ENCODE data around the gene FASTKD2. TPM values are rescaled to one million over a fixed set of nuclear protein-coding genes. Genes with fewer than 3 reads are reported as not detected.
A peak's percentile ranks its signal among the peaks of the same experiment; 100 is the strongest.

FASTKD2 gene
- total and polyA plus RNA-seq, 5 donors from 2014 or later: 17.5 to 23.9 (median 21.8) TPM

- Mint-ChIP-seq H3K4me3 (no peak overlapping the region), H3K36me3 (peaks cover 56% of the 10 kb centered on the region), H3K27ac (peak overlapping the region in 1 of 3 donors; percentile 67), H3K4me1 (peaks cover 41 to 65% (median 49%) of the 10 kb centered on the region in 4 donors), H3K9me3 (peaks cover 0 to 11% (median 2%) of the 10 kb centered on the region in 7 donors), H3K27me3 (no peaks in the 10 kb centered on the region)
- H3K36me3 ChIP-seq (ENCODE audit: control insufficient read depth, insufficient read depth, low read length): peaks cover 86% of the 10 kb centered on the region
- peaks cover 0 to 3% of the 10 kb centered on the region in 2 experiments for H3K9me3 ChIP-seq (ENCODE audit: control insufficient read depth in 2 of 2, low read length in 2 of 2)
- ATAC-seq (ENCODE audit: low read depth in 2 of 2): no peak
- no peaks in the 10 kb centered on the region for H3K4me1 ChIP-seq (ENCODE audit: control insufficient read depth, insufficient read depth, low read length, poor library complexity, severe bottlenecking)
- H3K27me3 ChIP-seq (ENCODE audit: control insufficient read depth, insufficient read depth, low read length): no peaks in the 10 kb centered on the region
- no peak overlapping the region for H3K4me3 ChIP-seq (ENCODE audit: low read depth, low read length)
- H3K27ac ChIP-seq (ENCODE audit: insufficient read depth, low read length, poor library complexity, severe bottlenecking): no peak overlapping the region
- DNase-seq: no peak
These were observed 9.5 kb downstream of the FASTKD2 start for GRCh38 chr2:206774871-206775270.

DNA sequence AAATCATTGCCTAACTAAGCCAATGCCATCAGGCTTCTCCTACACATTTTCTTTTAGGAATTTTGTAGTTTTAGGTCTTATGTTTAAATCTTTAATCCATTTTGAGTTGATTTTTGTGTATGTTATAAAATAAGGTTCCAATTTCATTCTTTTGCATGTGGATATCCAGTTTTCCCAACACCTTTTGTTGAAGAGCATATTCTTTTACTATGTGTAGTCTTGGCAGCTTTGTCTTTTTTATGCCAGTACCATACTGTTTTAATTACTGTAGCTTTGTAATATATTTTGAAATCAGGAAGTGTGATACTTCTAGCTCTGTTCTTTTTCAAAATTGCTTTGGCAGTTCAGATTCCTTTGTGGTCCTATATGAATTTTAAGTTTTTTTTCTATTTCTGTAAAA lies 11.0 kb downstream of the FASTKD2 start:
- peaks cover 0 to 16% (median 4%) of the 10 kb centered on the region in 7 donors for H3K9me3 Mint-ChIP-seq
- Histone ChIP-seq H3K36me3 (ENCODE audit: control insufficient read depth, insufficient read depth, low read length) (peaks cover 89% of the 10 kb centered on the region), H3K9me3 (ENCODE audit: control insufficient read depth in 2 of 2, low read length in 2 of 2) (peaks cover 5 to 10% of the 10 kb centered on the region in 2 experiments), H3K27ac (ENCODE audit: insufficient read depth, low read length, poor library complexity, severe bottlenecking) (no peak overlapping the region), H3K4me3 (ENCODE audit: low read depth, low read length) (no peak overlapping the region), H3K4me1 (ENCODE audit: control insufficient read depth, insufficient read depth, low read length, poor library complexity, severe bottlenecking) (no peaks in the 10 kb centered on the region), H3K27me3 (ENCODE audit: control insufficient read depth, insufficient read depth, low read length) (no peaks in the 10 kb centered on the region)
- ATAC-seq (ENCODE audit: low read depth in 2 of 2) (no peak), DNase-seq (no peak)
- no peak overlapping the region for H3K27ac Mint-ChIP-seq
- peaks cover 61% of the 10 kb centered on the region for H3K36me3 Mint-ChIP-seq
- H3K4me1 Mint-ChIP-seq: peaks cover 36 to 63% (median 48%) of the 10 kb centered on the region in 4 donors
- H3K4me3 Mint-ChIP-seq: no peak overlapping the region
- no peaks in the 10 kb centered on the region for H3K27me3 Mint-ChIP-seq

DNA sequence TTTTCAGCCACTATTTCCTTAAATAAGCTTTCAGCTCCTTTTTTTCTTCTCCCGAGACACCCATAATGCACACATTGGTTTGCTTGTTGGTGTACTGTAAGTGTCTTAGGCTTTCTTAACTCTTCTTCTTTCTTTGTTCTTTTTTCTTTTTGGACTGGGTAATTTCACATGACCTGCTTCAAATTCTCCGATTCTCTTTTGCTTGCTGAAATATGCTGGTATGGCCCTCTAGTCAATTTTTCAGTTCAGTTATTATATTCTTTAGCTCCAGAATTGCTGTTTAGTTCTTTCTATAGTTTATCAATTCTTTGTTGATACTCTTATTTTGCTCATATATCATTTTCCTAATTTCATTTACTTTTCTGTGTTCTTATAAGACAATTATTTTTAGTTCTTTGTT lies 15.3 kb downstream of the FASTKD2 start:
- Histone ChIP-seq H3K4me1 (ENCODE audit: control insufficient read depth, insufficient read depth, low read length, poor library complexity, severe bottlenecking) (no peaks in the 10 kb centered on the region), H3K27ac (ENCODE audit: insufficient read depth, low read length, poor library complexity, severe bottlenecking) (no peak overlapping the region), H3K4me3 (ENCODE audit: low read depth, low read length) (no peak overlapping the region), H3K27me3 (ENCODE audit: control insufficient read depth, insufficient read depth, low read length) (no peaks in the 10 kb centered on the region), H3K36me3 (ENCODE audit: control insufficient read depth, insufficient read depth, low read length) (peaks cover 78% of the 10 kb centered on the region), H3K9me3 (ENCODE audit: control insufficient read depth in 2 of 2, low read length in 2 of 2) (peaks cover 5 to 10% of the 10 kb centered on the region in 2 experiments)
- Mint-ChIP-seq H3K9me3 (peaks cover 0 to 16% (median 4%) of the 10 kb centered on the region in 7 donors), H3K4me3 (no peak overlapping the region), H3K4me1 (peaks cover 23 to 57% (median 38%) of the 10 kb centered on the region in 4 donors), H3K27me3 (no peaks in the 10 kb centered on the region), H3K36me3 (peaks cover 79% of the 10 kb centered on the region), H3K27ac (no peak overlapping the region)
- ATAC-seq (ENCODE audit: low read depth in 2 of 2) (no peak), DNase-seq (no peak)

- H3K27ac Mint-ChIP-seq: peak overlapping the region in 1 of 3 donors; percentile 63
- peaks cover 82% of the 10 kb centered on the region for H3K36me3 ChIP-seq (ENCODE audit: control insufficient read depth, insufficient read depth, low read length)
- no peak overlapping the region for H3K4me3 ChIP-seq (ENCODE audit: low read depth, low read length)
- DNase-seq (no peak), ATAC-seq (ENCODE audit: low read depth in 2 of 2) (no peak)
- H3K4me1 Mint-ChIP-seq: peaks cover 12 to 36% (median 20%) of the 10 kb centered on the region in 4 donors
- H3K27me3 ChIP-seq (ENCODE audit: control insufficient read depth, insufficient read depth, low read length): no peaks in the 10 kb centered on the region
- H3K27me3 Mint-ChIP-seq: no peaks in the 10 kb centered on the region
- H3K9me3 Mint-ChIP-seq: peaks cover 0 to 11% (median 4%) of the 10 kb centered on the region in 7 donors
- peaks cover 5 to 7% of the 10 kb centered on the region in 2 experiments for H3K9me3 ChIP-seq (ENCODE audit: control insufficient read depth in 2 of 2, low read length in 2 of 2)
- no peak overlapping the region for H3K4me3 Mint-ChIP-seq
- no peaks in the 10 kb centered on the region for H3K4me1 ChIP-seq (ENCODE audit: control insufficient read depth, insufficient read depth, low read length, poor library complexity, severe bottlenecking)
- H3K27ac ChIP-seq (ENCODE audit: insufficient read depth, low read length, poor library complexity, severe bottlenecking): no peak overlapping the region
- H3K36me3 Mint-ChIP-seq: peaks cover 64% of the 10 kb centered on the region
These were observed 18.3 kb downstream of the FASTKD2 start for GRCh38 chr2:206783718-206784117.

DNA sequence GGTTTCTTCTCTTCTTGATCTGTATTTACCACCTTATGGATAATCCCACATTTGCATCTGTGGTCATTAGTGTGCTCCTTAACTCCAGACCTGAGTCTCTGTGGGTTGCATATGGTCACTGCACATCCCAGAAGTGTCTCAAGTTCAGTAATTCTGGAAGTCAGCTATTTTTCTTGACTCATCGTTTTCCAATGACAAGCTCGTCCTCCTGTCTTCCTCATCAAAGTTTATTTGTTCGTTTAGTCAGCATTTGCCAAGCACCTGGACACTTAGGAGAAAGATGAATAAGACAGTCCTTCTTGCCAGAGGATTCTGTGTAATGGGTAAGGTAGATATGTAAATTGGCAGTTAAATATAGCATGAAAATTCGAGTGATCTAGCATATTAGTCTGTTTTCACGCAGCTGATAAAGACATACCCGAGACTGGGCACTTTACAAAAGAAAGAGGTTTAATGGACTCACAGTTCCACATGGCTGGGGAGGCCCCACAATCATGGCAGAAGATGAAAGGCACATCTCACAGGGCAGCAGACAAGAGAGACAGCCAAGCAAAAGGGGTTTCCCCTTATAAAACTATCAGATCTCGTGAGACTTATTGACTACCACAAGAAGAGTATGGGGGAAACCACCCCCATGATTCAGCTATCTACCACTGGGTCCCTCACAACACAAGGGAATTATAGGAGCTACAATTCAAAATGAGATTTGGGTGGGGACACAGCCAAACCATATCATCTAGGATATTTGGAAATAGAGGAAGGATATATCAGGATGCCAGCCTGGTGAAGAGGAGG lies 19.4 kb downstream of the FASTKD2 start:
- H3K27ac Mint-ChIP-seq: peak overlapping the region in 1 of 3 donors; percentile 66
- no peak for ATAC-seq (ENCODE audit: low read depth in 2 of 2)

GRCh38 chr2:206790311-206790935 lies 25.0 kb downstream of the FASTKD2 start:
- H3K27ac Mint-ChIP-seq: no peak overlapping the region
- no peaks in the 10 kb centered on the region for H3K9me3 ChIP-seq (ENCODE audit: control insufficient read depth in 2 of 2, low read length in 2 of 2)
- DNase-seq: no peak
- peaks cover 51% of the 10 kb centered on the region for H3K36me3 Mint-ChIP-seq
- no peak overlapping the region for H3K4me3 ChIP-seq (ENCODE audit: low read depth, low read length)
- no peaks in the 10 kb centered on the region for H3K4me1 ChIP-seq (ENCODE audit: control insufficient read depth, insufficient read depth, low read length, poor library complexity, severe bottlenecking)
- no peak for ATAC-seq (ENCODE audit: low read depth in 2 of 2)
- no peak overlapping the region for H3K4me3 Mint-ChIP-seq
- H3K27me3 Mint-ChIP-seq: no peaks in the 10 kb centered on the region
- peaks cover 80% of the 10 kb centered on the region for H3K36me3 ChIP-seq (ENCODE audit: control insufficient read depth, insufficient read depth, low read length)
- H3K9me3 Mint-ChIP-seq: no peaks in the 10 kb centered on the region
- H3K4me1 Mint-ChIP-seq: peaks cover 0 to 8% (median 0%) of the 10 kb centered on the region in 4 donors
- no peak overlapping the region for H3K27ac ChIP-seq (ENCODE audit: insufficient read depth, low read length, poor library complexity, severe bottlenecking)
- H3K27me3 ChIP-seq (ENCODE audit: control insufficient read depth, insufficient read depth, low read length): no peaks in the 10 kb centered on the region

More for the DNA sequence above, 19.4 kb downstream of the FASTKD2 start:
- peaks cover 0 to 10% (median 1%) of the 10 kb centered on the region in 7 donors for H3K9me3 Mint-ChIP-seq
- Histone ChIP-seq H3K4me3 (ENCODE audit: low read depth, low read length) (no peak overlapping the region), H3K4me1 (ENCODE audit: control insufficient read depth, insufficient read depth, low read length, poor library complexity, severe bottlenecking) (no peaks in the 10 kb centered on the region), H3K27me3 (ENCODE audit: control insufficient read depth, insufficient read depth, low read length) (no peaks in the 10 kb centered on the region), H3K27ac (ENCODE audit: insufficient read depth, low read length, poor library complexity, severe bottlenecking) (no peak overlapping the region), H3K36me3 (ENCODE audit: control insufficient read depth, insufficient read depth, low read length) (peaks cover 82% of the 10 kb centered on the region), H3K9me3 (ENCODE audit: control insufficient read depth in 2 of 2, low read length in 2 of 2) (peaks cover 5 to 7% of the 10 kb centered on the region in 2 experiments)
- peaks cover 5 to 25% (median 14%) of the 10 kb centered on the region in 4 donors for H3K4me1 Mint-ChIP-seq
- peaks cover 63% of the 10 kb centered on the region for H3K36me3 Mint-ChIP-seq
- H3K4me3 Mint-ChIP-seq: no peak overlapping the region
- H3K27me3 Mint-ChIP-seq: no peaks in the 10 kb centered on the region
- no peak for DNase-seq

DNA sequence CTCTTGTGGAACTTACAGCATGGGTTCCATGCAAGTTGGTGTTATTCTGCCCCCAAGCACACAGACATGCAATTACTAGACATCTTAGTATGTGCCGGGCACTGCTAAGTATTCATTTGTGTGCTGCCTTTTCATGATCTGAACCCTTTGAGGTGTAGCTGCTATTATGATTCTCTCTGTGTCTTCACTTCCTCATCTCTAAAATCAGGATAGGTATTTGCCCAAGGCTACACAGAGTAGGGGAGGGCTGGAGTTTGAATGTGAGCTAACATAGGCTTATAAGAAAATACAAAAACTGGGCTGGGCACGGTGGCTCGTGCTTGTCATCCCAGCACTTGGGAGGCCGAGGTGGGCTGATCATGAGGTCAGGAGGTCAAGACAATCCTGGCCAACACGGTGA lies 27.2 kb downstream of the FASTKD2 start:
- H3K9me3 Mint-ChIP-seq: no peaks in the 10 kb centered on the region
- peaks cover 63% of the 10 kb centered on the region for H3K36me3 ChIP-seq (ENCODE audit: control insufficient read depth, insufficient read depth, low read length)
- DNase-seq (no peak), ATAC-seq (ENCODE audit: low read depth in 2 of 2) (no peak)
- H3K27me3 ChIP-seq (ENCODE audit: control insufficient read depth, insufficient read depth, low read length): no peaks in the 10 kb centered on the region
- H3K4me3 ChIP-seq (ENCODE audit: low read depth, low read length): no peak overlapping the region
- H3K4me1 Mint-ChIP-seq: peaks cover 0 to 8% (median 0%) of the 10 kb centered on the region in 4 donors
- no peaks in the 10 kb centered on the region for H3K27me3 Mint-ChIP-seq
- H3K36me3 Mint-ChIP-seq: peaks cover 43% of the 10 kb centered on the region
- no peaks in the 10 kb centered on the region for H3K9me3 ChIP-seq (ENCODE audit: control insufficient read depth in 2 of 2, low read length in 2 of 2)
- H3K27ac ChIP-seq (ENCODE audit: insufficient read depth, low read length, poor library complexity, severe bottlenecking): no peak overlapping the region
- no peaks in the 10 kb centered on the region for H3K4me1 ChIP-seq (ENCODE audit: control insufficient read depth, insufficient read depth, low read length, poor library complexity, severe bottlenecking)
- no peak overlapping the region for H3K27ac Mint-ChIP-seq
- no peak overlapping the region for H3K4me3 Mint-ChIP-seq
